GM19193 (cell line): ENCODE data around the gene PFDN5.

ENCODE experiments used
- POLR2A ChIP-seq: IDR thresholded peaks from 4 replicates; pipeline ENCODE4 v1.6.1; 2011; ENCODE audit not compliant: insufficient read depth, insufficient read length; ENCODE audit errors: extremely low read depth

The PFDN5 gene

DNA sequence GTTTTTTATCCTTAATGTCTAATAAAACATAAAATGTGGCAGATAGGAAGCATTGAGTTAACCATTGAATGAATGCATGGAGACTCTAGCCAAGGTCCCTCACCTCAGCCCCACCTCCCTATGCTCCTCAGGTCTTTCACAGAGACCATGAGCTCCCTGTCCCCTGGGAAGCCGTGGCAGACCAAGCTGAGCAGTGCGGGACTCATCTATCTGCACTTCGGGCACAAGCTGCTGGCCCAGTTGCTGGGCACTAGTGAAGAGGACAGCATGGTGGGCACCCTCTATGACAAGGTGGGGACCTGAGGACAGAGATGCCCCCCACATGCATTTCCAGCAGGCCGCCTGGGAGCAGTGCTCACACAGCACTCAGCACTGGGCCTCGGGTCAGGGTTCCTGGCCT lies 7.6 kb downstream of the PFDN5 start:
- TF ChIP-seq POLR2A, result no peak

DNA sequence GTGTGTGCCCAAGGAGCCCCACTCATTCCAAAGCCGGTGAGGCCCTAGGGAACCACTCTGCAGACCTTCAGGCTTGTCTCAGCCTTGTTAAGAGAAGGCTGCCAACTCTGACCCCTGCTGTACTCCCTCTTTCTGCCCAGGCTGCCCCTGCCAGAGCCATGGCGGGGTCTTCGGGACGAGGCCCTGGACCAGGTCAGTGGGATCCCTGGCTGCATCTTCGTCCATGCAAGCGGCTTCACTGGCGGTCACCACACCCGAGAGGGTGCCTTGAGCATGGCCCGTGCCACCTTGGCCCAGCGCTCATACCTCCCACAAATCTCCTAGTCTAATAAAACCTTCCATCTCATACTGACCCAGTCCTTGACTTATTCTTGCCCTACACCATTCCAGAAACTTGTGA lies 11.5 kb downstream of the PFDN5 start:
- TF ChIP-seq POLR2A, result no peak

DNA sequence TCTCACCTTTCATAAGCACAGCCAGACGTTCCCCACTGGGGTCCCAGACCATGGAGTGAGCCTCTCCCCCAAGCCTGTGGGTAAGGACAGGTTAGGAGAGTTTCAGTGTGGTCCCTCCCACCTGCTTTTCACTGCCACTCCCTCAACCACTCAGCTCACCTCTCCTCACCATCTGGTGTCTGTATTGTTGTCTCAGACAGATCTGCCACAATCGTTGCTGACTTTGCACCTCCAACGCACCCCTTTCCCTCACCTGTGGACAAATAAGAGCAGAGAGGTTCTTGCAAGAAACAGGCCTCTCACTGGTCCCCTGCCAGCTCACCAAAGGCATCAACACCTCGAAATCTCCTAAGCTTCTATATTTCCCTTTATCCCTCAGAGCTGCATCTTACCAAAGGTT lies 12.9 kb downstream of the PFDN5 start:
- TF ChIP-seq POLR2A, result no peak

DNA sequence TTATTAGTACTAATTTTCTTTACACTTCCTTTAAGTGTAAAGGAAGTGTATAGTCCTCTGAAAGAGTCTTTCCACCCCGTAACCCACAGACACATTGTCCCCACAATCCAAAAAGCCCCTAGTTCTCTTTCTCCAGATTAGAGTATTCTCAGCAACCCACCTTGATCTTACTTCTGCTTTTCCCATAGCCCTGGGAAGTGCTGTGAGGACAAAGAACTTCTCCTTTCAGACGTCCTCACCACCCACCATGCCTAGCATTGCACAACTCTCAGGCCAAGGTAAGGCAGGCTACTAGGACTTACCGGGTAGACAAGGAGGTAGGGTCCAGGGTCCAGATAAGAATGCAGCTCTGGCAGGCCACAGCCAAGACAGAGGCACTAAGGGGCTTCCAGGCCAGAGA lies 18.7 kb downstream of the PFDN5 start:
- TF ChIP-seq POLR2A, result no peak

DNA sequence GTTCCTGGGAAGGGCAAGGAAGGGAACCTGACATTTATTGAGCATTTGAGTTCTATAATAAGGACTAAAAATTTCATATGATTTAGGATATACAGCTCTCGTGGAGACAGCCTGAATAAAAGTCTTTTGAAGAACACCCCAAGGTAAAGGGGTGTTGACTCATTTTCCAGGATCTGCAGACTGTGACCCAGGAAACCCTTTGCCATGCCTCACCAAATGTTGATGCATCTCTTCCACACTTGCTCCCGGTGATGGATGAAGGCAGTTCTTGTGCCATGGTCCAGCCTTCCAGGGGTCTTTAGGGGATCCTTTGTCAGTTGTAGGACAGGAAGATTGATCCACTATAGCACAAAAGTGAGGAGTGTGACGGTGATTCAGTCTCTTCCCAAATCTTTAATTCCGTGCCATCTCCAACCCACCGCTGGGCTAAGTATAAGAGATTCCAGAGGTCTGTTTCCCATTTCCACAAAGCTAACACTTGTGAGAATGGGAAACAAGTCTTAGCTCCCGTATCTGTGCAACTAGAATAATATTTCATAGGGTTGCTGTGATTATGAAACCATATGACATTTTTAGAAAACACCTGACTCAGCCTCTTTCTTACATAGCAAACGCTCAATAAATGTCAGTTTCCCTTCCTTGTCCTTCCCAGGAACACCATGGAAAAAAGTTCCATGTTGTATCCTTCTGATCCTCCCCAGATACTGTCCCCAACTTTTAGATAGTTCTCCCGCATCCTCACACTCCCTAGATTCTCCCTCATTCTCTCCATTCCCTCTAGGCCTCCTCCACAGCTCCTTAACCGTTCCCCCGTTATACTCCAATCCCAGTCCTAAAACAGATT lies 25.2 kb downstream of the PFDN5 start:
- no peak for TF ChIP-seq POLR2A

DNA sequence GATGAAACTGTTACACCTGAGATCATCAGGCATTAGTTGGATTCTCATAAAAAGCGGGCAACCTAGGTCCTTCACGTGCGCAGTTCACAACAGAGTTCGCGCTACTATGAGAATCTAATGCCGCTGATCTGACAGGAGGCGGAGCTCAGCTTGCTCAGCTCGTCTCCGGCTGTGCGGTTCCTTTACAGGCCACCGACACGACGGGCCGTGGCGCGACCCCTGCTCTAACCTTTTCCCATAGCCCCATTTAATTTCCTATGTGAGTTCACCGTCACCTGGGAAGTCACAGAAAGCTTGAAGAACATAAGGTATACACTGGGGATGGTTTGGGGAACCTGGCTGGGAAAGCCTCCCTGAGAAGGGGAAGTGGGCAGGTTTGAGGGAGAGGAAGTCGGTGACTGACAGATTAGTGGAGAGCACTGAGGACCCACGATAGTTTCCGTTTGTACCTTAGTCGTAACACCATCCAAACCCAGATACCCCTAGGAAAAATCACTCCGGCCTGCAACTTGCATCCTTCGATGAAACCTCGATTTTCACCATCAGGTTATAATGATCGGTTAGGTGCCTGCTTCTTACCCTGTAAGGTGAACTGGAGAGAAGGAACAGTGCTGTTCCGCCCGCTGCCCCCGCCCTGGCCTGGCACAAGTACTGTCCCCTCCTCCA lies 28.9 kb downstream of the PFDN5 start:
- TF ChIP-seq POLR2A, result no peak

DNA sequence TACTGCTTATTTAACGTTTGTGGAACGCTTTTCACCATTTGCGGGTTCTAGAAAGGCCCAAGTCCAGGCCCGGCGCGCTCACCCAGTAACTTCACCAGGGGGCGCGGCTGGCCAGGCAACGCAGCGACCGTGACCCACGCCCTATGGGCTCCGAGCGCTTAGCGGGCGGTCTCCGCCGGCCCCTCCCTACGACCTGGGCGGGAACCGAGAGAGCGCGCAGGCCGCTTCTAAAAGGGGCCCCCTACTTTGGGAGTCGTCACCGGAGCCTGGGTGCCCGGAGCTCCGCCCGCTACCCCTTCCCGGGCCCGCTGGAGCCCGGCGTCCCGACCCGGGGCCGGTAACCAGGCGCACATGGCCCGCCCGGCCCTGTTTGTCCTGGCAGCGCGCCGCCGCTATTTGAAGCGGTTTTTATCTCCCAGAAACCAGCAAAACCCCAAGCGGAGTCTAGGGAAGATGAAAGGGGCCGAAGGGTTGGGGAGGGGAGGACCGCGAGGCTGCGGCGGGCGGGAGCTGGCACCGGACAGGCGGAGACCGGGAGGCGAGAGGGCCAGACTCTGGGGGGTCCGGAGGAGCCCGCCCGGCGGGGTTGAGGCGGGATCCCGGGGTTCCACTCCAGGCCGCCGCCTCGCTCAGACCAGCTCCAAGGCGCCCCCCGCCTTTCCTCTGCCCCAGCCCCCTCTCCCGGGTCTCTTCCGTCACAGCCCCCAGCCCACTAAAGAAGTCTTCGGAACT lies 29.6 kb downstream of the PFDN5 start:
- peak; percentile 72 for TF ChIP-seq POLR2A

DNA sequence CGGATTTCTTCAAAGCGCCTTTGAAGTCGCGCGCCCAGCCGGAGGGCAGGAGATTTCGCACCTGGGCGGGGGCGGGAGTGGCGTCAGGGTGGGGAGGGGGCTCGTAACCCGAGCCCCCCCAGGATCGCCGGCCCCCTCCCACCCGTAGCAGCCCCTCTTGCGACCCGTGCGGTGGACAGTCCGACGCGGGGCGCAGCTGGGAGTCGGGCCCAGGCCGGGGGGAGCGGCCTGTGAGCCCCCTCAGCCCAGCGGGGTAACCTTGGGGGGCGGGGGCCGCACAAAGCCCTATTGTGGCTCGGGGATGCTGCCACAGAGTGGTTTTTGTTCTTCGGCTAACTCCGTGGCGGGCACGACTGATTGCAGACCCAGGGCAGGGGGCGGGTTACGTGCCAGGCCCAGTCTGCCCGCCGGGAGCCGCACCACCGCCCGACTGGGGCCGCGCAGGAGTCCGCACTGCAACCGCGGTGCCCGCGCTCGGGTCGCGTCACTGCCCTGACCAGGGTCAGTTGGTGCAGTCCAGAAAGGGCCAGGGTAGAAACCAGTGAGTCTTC lies 30.2 kb downstream of the PFDN5 start:
- no peak for TF ChIP-seq POLR2A

DNA sequence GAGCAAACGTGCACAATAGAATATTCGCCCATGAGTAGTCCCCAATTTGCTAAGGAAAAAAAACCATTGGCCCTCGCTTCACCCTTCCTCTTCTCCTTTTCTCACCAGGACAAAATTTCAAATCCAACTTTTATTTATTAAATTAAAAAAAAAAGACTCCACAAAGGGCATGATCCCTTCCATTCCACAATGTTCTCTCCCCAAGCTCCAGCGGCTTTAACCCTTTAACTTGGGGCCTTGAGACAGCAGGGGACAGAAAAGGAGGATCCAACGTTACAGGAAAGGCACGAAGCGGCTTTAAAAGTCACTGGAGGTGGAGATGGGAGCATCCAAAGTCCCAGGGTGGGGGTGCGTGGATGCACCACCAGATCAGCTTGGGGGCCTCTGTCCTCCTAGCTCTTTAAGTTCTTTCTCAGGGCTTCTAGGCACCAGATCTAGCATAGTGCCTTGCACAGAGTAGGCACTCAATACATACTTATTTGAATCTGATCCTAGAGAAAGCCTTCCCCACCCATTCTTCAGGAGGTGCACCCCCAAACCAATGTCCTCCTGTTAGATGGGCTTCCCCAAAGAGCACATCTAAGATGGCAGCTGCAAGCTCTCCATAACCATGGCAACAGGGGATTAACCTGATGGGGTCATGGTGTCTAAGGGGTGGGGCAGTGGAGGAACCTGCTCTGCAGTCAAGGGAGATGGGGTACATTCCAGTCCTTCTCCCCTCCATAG lies 31.3 kb downstream of the PFDN5 start:
- no peak for TF ChIP-seq POLR2A

DNA sequence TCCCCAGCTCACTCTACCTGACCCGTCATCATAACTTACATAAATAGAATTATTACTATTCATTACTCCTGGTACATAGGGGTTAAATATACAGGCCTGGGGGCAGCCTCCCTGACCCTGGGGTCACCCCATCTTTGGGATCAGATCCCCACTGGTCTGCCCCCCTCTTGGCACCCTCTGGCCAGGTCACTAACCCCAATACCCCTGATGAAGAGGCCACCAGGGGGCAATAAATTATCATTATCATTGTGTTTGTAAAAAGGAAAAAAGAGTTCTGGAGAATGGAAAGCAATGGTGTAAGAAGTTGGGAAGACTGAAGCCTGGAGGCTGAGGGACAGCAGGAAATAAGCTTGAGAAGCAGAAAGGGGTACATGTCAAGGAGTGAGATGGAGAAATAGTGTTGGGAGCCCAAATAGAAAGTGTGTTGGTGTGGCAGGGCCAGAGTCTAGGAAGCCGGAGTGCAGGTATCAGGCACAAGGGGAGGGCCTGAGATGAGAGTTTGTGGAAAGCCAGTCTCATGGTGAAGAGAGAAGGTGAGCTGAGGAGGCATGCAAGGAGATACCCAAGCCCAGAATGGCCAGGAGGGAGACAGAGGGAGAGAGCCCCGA lies 32.2 kb downstream of the PFDN5 start:
- no peak for TF ChIP-seq POLR2A

DNA sequence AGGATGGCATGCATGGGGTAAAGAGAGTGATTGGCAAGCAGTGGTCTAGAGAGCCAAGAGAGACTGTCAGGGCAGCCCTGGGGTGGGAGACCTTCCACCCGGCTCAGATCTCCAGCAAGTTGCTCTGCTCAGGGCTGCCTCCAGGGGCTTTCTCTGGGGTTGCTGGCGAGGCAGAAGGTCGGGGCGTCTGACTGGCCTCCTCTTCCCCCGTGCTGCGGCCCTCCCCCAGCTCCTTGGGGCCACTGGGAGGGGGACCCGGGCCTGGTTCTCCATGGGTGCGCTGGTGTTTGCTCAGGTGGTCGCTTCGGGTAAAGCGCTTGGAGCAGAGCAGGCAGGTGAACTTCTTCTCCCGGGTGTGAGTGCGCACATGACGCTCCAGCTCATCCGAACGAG lies 32.7 kb downstream of the PFDN5 start:
- TF ChIP-seq POLR2A, result no peak

DNA sequence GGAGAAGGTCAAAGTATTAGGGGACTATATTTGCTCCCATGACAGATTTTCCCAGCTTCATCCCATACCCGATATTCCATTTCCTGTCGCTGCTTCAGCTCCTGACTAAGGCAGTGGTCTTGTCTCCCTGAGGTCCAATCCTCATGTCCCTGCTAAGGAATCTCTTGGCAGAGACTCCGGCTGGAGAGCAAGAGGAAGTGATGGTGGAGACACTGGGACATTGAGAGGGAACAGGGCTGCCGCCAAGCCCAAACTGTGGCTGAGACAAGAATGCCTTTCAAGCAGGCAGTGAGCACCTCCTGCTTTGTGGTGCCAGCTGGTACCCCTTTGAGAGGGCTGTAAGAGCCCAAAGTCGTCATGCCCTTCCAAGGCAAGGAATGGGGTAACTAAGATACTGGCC lies 35.3 kb downstream of the PFDN5 start:
- TF ChIP-seq POLR2A, result no peak

DNA sequence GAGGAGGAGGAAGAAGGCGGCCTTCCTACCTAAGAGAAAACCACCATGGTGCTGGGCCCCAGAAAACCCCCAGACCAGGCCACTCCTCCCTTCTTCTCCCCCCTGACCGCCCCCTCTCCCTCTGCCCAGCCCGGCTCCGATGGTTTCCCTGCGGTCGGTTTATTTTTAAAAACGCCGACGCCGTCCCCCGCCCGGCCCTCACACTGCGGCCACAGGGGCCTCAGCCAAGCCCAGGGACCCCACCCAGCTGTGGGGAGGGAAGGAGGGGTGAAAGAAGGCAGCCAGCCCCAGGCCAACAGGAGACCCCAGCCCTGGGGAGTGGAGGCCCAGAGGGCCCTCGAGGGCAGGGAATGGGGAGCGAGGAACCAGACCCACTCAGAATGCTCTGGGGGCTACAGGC lies 37.4 kb downstream of the PFDN5 start:
- no peak for TF ChIP-seq POLR2A

DNA sequence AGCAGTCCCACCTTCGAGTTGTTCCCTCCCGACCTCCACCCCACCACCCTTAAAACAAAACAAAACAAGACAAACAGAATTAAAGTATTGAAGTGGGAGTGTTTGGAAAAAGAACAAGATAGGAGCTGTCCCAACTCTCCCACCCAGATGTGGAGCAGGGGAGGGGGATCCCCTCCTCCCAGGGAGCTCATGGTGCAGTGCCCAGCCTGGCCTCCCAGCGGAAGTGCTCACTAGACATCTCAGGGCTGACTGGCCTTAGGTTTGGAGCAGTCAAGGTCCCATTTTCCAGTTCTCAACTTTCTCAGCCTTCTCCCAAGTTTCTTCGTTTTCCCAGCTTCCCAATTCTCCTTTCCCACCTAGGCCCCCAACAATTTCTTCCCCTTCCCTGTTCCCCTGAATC lies 37.9 kb downstream of the PFDN5 start:
- no peak for TF ChIP-seq POLR2A
